ENCODE data around the gene IRX4.

Gene IRX4

DNA sequence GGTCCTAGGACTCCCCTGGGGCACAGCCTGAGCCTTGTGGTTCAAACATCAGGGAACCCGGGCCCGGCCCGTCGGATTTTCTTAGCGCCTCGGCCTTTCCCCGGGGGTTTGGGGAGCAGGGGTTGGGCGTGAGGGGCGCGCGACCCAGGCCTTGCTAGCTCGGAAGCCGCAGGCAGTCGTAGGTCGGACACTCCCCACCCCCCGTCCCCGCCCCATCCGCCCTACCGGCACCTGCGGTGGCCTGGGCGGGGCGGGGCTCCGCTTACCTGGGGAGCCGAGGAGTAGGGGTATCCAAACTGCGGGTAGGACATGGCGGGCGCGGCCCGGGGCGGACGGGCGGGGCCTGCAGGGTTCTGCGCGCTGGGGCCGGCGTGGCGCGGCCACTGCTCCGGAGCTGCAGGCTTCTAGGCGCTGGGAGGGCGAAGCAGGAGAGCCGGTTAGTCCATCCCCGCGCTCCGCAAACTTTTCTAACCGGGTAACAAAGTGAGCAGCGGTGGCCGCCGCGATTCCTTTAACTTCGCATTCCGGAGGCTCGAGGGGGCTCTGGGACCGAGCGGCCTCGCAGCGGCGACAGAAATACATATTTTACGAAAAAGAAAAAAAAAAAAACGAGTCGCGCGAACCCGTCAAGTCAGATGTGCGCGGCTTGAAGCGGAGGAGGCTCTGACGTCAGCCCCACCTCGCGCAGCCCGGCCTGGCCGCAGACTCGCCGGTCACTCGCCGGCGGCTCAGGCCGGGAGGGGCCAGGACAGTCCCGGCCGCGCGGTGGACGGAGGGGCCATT lies at the start of gene IRX4:
Gene IRX4 (minus strand): TSS at position 589 of the 783 bp plus-strand sequence. CDS start 278 bp downstream, at position 311.
- DNase-seq = no peak

DNA sequence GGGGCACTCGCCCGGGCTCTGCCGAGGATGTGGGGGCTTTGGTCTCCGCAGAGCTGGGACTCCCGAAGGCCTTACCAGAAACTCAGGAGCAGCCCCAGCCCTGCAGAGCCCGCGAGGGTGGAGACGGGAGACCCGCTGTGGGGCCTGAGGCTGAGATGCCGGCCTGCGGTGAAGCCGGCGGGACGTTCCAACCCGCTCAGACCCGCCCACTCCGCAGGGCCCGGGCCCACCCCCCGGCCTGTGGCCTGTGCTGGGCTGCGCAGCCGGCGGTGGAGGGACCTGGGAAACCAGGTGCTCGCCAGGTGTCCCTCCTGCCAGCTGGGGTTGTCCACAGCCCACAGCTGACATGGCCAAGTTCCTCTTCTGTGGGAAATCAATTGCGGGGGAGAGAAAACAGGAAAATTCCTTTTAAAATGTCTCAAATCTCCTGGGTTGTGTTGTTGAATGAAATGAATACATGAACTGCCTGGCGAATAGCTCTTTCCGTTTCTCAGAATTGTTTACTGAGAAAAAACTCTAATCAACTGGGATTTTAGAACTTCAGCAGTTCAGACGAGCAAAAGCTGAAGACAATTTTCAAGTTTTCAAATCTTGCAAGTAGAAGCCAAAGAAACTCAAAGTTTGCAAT lies 49.0 kb upstream of the IRX4 start:
- DNase-seq = no peak

DNA sequence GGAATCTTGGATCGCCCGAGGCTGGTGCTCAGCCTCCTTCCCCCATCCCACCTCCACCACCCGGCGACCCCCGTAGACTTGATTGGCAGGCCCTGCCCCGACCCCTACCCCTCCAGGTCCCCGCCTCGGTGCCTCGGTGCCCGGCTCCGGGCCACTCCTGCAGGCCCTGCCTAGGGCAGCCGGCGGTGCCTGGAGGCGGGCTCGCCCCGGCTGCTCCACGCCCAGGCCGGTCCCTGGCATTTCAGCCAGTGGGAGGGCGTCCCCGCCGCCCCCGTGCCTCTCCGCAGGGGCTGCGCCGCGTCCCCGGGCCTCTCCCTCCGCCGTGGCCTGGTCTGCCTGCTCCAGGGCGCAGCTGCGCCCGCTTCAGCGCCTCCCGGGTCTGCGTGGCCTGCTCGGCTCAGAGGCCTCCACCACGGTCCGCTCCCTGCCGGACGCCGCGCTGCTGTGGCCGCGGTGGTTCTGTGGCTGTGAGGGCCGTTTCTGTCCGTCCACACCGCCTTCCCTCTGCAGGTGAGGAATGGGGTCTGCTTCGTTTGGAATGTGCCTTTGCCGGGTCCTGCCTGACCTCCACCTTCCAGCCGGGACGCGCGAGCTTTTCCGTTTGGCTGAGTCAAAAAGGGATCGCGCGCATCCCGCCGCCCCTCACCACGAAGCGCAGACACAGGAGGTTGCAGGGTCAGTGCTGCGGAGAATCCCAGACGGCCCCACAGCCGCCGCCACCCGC lies 48.3 kb upstream of the IRX4 start:
- no peak for DNase-seq

DNA sequence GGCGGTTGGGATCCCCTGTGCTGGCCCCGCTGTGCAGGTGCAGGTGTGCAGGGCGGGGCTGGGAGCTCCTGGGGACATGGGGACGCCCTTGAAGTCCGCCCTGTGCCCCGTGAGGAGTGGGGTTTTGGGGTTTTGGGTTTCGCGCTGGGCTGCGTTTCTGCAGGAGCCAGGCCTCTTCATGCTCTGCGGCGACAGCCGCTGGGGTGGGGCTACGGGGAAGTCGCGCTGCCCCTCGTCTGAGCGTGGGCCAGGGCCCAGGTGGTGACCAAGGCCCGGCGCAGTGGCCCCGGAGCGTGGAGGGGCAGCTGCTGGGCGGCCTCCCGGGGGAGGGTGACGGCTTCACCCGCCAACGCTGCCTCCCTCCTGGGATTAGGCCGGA lies 47.8 kb upstream of the IRX4 start:
- no peak for DNase-seq

DNA sequence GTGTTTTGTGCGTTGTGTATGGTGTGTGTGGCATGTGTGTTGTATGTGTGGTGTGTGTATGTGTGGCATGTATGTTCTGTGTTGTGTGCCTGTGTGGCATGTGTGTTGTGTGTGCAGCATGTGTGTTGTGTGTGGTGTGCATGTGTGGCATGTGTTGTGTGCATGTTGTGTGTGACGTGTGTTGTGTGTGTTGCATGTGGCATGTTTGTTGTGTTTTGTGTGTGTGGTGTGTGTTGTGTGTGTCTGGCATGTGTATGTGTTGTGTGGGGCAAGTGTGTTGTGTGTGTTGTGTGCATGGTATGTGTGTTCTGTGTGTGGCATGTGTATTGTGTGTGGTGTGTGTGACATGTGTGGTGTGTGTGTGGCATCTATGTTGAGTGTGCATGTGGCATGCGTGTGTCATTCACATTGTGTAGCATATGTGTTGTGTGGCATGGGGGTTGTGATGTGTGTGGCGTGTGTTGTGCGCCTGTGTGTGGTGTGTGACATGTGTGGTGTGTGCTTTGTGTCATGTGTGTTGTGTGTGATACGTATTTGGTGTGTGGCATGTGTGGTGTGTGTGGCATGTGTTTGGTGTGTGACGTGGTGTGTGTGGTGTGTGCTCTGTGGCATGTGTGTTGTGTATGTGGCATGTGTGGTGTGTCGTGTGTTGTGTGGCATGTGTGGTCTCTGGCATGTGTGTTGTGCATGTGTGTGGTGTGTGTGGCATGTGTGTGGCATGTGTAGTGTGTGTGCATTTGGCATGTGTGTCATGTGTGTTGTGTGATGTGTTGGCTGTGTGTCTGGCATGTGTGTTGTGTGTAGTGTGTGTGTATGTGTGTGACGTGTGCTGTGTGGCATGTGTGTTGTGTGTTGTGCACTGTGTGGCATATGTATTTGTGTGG lies 46.6 kb upstream of the IRX4 start:
- no peak for DNase-seq

DNA sequence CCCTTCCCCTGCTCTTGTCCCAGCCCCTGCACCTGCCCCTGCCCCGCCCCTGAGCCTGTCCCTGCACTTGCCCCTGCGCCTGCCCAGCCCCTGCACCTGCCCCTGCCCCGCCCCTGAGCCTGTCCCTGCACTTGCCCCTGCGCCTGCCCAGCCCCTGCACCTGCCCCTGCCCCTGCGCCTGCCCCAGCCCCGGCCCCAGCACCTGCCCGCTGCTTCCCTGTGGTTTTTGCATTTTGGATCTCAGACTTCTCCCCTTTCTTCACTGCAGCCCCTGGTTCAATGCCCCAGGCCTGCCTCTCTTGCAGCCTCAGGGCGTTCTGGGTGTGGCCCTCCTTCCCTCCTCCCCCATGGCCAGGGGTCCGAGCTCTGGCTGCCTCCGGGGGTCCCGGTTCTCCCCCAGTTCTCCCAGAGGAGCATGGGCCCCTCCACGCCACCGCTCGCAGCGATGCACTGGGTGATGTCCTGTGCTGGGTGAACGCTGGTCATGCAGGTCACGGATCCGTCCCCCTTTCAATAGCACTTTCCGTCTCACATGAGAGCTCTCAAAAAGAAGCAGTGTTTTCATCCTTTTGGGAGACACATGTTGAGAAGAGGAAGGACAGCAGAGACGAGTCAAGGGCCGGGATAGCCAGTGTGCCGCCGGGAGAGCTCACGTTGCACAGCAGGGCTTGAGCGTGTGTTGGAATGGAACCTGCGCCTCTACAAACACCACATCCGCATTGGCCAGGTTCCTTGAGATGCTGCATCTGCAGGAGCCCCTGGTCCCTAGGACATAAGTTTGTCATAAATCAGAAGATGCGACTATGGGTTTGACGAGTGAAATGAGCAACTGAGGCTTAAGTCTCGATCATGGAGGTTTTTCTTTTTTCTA lies 44.0 kb upstream of the IRX4 start:
- DNase-seq = no peak

DNA sequence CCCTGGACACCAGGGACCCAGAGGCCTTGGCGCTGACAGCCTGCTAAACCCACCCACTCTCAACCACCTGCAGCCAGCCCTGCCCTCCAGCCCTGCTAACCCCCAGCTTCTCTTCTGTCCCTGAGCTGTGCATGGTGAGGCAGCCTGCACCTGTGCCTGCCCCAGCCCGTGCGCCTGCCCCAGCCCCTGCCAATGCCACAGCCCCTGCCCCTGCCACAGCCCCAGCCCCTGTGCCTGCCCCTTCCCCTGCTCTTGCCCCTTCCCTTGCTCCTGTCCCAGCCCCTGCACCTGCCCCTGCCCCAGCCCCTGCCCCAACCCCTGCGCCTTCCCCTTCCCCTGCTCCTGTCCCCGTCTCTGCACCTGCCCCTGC lies 43.3 kb upstream of the IRX4 start:
- no peak for DNase-seq

DNA sequence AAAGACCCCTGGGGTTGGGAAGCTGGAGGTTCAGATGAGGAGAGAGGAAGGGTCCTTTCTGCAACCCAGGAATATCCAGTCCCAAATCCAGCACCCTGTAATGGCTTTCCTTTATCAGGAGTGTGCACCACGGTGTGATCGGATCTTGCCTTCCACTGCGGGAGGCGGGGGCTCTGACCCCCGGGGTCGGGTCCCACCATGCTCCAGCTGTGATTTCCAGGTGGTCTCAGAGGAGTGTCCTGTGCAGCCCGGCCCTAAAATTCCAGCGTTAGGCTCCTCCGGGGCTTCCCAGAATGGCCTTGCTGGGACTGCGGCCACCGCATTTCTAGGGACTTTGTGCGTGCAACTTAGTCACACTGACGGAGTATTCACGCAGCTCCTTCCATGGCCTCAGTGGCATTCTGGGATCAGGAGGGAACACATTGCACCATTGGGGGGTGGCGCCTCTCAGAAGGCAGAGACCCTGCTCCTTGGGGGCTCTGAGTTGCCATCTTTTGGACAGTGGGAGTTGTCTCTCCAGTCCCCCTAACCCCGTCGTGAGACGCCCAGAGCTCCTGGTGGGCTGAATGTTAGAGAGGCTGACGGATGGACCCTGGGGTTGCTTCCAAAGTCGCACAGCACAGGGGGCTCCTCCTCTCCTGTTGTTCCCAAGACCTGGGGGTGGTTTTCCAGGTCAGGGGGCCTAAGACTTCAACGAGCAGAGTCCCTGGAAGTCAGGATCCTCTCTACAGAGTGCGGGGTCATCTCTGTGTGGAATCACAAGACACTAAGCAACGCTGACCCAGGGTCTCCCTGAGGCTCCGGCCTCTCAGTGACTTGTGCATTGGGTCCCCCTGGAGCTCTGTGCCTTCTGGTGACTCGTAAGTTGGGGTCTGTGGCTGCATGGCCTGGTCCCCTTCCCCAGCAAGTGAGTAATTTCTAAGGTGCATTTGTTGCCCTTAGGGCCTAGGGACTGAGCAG lies 42.7 kb upstream of the IRX4 start:
- no peak for DNase-seq

DNA sequence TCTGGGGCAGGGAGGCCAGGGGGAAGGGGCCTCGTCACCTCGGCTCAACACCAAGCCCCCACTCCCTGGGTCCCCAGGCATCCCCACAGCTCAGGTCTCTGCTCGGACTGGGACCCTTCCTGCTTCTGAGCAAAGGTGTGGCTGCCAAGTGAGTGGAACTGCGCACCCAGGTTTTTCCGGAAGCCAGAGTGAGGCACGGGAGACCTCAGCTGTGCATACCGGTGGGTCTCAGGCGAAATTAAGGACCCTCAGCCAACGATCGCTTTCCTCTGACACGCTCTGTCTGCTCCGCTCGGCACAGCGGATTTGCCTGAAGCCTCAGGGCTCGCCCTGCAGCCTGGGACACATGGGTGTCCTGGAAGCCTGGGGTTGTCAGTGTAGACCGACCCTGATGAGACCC lies 41.0 kb upstream of the IRX4 start:
- no peak for DNase-seq

DNA sequence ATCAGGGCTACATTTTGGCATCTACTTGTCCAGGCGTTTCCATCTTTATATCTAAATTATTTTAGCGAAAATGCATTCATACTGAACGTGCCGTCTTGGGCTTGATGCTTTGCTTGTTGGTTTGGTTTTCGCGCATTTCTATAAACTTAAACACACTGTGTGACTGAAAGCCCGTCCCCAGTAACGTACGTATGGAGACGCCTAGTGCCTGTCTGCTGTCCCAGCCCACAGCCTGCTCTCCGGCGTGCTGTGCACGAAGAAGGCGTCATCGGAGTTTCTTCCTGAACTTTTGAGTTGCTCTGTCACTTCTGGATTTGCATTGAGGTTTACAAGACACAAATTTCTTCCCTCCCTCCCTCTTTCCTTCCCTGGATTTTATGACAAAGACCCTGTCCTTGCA lies 40.6 kb upstream of the IRX4 start:
- DNase-seq = no peak

DNA sequence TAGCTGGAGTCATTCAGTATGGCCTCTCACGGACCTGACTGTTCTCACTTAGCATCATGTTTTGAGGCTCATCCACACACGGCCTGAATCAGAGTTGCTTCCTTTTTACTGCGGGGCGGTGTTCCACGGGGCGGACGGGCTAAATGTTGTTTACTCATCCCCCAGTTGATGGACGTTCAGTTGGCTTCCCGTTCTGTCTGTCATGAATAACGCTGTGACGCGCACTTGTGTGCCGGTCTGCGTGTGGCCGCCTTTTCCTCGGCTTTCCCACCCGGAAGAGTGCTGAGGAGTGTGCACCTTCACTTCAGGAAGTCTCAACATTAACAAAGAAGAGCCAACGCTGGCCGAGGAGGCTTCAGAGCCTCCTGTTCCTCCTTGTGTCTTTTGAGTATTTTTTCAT lies 39.0 kb upstream of the IRX4 start:
- DNase-seq = no peak

DNA sequence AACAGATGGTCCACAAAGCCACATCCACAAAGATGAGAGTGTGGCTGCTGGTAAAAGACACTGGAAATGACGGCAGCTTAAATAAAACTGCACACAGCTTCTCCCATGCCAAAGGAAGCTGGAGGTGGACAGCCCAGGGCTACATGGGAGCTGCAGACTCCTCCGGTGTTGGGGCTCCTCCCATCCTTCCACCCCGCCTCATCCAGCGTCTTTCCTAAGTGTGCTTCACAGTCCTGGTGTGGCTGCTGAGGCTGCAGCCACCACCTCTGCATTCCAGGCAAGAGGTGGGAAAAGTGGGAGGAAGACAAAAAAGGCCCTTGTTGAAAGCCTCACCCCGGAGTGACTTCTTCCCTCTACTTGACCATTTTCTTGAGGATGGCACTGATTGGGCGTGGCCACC lies 37.0 kb upstream of the IRX4 start:
- no peak for DNase-seq

DNA sequence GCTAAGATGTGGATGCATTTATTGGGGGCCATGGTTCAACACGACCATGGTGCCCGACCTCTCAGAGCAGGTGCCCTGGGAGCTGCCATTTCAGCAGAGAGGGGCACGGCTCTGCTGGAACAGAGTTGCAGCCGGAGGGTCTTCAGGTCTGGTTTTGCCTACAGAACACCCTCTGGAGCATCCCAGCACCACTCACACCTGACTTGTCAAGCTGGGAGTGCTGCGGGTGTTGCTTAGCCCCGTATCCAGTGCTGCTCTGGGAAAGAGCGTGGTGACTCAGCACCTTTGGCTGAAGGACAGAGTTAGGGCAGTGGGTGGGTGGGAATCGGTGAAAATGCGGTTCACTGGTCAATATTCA lies 36.5 kb upstream of the IRX4 start:
- DNase-seq = no peak

DNA sequence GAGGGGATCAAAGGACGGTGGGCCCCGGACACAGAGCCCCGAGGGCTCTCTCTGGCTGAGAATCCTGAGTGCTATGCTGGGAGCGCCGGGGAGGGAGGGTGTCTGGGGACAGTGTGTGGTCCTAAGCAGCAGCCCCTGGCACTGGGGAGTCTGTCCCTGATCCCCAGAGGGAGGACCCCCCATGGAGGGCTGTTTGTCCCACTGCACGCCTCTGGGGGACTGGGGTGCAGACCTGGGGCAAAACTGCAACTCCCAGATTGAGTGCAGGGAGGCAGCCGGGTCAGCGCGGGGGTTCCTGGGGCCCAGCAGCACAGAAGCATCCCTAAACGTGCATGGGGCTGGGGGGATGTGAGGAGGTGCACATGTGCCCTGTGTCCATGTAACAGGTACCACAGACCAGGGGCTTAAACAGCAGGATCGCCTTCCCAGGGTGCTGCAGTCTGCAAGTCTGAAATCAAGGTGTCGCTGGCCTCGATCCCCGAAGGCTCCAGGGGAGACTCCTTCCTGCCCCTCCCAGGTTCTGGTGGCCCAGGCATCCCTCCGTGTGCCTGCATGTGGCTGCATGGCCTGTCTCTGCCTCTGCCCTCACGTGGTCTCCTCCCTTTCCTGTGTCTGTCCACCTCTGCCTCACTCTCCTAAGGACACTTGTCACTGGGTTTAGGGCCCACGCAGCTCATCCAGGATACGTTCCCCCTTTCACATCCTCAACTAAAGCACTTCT lies 35.9 kb upstream of the IRX4 start:
- DNase-seq = no peak

DNA sequence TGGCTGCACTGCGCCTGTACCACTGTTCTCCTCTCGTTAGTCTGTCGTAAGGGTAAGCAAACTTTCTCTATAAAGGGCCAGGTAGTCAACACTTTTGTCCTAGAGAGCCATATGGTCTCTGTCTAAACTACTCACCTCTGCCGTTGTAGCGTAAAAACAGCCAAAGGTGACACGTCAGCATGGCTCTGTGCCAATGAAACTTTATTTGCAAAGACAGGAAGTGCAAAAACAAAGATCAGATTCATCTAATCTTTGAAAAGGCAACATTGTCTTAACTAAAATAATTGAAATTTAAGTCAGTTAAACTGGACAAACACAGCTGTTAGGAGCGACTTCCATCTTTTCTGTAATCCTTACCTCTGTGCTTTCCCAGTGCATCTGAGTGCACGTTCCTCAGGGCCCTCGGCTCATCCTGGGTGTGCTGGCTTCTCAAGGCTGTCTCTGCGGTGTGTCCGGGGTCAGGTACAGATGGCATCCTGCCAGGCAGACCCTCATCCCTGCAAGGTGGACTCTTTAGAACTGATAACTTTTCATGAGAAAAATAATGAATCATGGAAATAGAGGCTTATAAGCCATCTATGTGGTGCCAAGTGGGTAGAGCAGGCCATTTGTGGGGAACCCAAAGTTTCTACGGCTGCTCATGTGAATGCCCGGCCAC lies 35.2 kb upstream of the IRX4 start:
- DNase-seq = no peak

DNA sequence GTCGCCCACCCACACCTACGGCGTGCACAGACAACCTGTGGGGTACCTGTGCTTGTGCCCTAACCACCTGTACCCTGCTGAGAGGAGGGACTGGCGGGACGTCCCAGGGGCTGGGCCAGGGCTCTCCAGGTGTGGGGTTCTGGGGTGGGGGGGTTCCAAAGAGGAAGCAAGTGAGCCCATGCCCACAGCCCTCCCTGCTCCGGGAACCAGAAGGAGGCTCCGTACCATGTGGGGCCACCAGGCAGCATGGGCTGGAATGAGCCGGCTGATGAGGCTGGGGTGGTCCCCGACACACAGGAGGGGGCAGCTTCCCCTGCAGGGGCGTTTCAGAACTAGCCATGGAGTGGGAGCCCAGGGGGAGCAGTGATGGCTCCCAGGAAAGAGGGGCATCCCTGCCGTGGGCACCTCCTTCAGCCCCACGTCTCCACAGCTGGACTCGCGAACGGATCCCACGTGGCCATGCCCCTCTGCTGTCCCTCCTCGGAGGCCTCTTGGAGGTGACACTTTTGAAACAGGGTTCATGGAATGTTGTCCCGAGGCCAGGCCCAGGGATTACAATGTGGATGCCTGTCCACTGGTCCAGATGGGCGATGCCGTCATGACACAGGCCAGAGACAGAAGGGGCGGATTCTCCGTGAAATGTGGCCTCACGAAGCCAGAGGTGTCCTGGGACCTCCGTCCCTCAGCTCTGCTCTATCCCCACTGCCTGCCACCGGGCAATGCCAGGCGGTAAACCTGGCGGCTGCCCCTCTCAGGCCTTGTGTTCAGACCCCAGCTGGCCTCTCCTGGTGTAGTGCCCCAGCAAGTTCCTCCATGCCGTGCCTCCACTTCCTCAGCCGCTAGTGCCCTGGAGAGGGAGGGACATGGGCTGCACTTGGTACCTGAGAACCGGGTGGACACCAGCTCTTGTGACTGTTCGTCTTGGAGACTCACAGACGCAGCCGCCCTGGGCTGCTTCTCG lies 33.6 kb upstream of the IRX4 start:
- DNase-seq = no peak

DNA sequence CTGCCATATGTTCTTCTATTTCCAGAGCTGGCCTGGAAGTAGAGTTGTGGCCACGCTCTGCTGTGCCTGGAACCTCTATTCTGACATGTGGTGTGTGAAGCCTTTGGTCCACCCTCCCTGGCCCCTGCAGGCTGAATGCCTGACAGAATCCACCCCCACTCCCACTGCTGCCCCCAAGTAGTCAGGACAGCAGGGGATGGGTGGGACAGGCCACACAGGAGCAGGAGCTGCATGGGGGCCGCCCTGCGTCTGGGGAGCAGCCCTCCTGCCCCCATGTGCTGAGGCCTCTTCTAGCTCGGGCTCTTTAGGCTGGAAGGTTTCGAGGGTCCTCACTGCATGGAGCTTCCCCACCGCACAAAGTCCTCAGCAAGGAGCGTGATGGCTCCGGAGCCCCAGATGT lies 32.6 kb upstream of the IRX4 start:
- DNase-seq = no peak

DNA sequence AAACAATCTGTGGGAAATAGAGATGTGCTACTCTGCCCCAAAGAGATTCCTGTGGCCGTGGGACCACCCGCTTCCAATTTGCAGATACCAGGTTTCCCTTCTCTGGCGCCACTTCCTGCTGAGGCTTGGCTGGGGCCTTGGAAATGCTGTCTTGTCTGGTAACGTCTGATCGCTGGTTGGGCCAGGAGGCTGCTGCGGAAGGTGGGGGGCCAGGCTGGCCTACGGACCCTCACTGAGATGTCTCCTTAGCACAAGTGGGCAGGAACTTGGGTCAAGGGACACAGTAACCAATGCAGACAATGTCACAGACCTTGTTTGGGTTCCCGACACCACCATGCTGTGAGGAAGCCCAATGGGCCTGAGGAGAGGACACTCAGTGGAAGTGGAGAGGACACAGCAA lies 31.7 kb upstream of the IRX4 start:
- DNase-seq = no peak

DNA sequence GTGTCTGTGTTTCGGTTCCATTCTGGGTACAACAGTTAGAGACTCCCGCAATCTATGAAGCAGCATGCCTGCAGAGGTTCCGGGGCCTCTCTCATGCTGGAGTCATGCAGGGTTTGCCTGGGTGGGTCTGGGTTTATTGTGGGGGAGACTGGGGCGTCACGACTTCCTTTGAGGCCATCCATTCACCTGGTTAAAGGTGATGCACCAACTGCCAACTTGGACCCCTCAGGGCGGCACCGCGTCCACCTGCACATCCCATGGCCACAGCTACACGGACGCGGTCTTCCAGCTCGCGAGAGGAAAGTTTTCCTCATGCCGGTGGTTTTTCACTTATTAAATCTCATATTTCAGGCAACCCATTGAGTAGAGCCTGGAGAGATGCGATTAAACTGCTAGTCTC lies 30.9 kb upstream of the IRX4 start:
- DNase-seq = no peak
